Stimulated activated CD8-positive, alpha-beta memory T cell treated with anti-CD3 and anti-CD28 coated beads, Interleukin-7, amount 100 ng/mL, for 24 hours (primary cell): ENCODE data around the gene DDX24.

Experiments used
- DNase-seq: peaks from one replicate; pipeline ENCODE4 v3.0.0-alpha.2; 2020; ENCODE audit warnings: low read depth

The DDX24 gene

GRCh38 chr14:94113908-94114588, 33.0 kb upstream of the DDX24 start:
- DNase-seq: no peak

- no peak for DNase-seq
Observed at GRCh38 chr14:94113490-94113889, 32.5 kb upstream of the DDX24 start.

GRCh38 chr14:94113073-94113472, 32.1 kb upstream of the DDX24 start:
- no peak for DNase-seq

GRCh38 chr14:94112513-94113063, 31.6 kb upstream of the DDX24 start:
- DNase-seq: no peak

GRCh38 chr14:94111276-94112095, 30.5 kb upstream of the DDX24 start:
- no peak for DNase-seq

- no peak for DNase-seq
Observed at GRCh38 chr14:94110552-94111181, 29.7 kb upstream of the DDX24 start, which contains the start of gene IFI27. Gene IFI27, plus strand, starts transcription at chr14:94110736.

- no peak for DNase-seq
Observed at GRCh38 chr14:94109915-94110250, 28.9 kb upstream of the DDX24 start.

GRCh38 chr14:94104731-94105130, 23.7 kb upstream of the DDX24 start:
- no peak for DNase-seq

- no peak for DNase-seq
Observed at GRCh38 chr14:94103554-94104150, 22.6 kb upstream of the DDX24 start.

- DNase-seq: no peak
Observed at GRCh38 chr14:94102768-94103482, 21.9 kb upstream of the DDX24 start.

- no peak for DNase-seq
Observed at GRCh38 chr14:94101748-94102147, 20.7 kb upstream of the DDX24 start.

- no peak for DNase-seq
Observed at GRCh38 chr14:94100847-94101246, 19.8 kb upstream of the DDX24 start.

GRCh38 chr14:94099006-94099405, 18.0 kb upstream of the DDX24 start:
- DNase-seq: no peak

- DNase-seq: no peak
Observed at GRCh38 chr14:94098326-94098992, 17.5 kb upstream of the DDX24 start.

GRCh38 chr14:94097091-94097490, 16.1 kb upstream of the DDX24 start:
- no peak for DNase-seq

- no peak for DNase-seq
Observed at GRCh38 chr14:94093418-94093817, 12.4 kb upstream of the DDX24 start.

- no peak for DNase-seq
Observed at GRCh38 chr14:94089479-94089878, 8.5 kb upstream of the DDX24 start.

GRCh38 chr14:94088516-94088915, 7.5 kb upstream of the DDX24 start:
- DNase-seq: no peak

- DNase-seq: no peak
Observed at GRCh38 chr14:94087891-94088290, 6.9 kb upstream of the DDX24 start.

- no peak for DNase-seq
Observed at GRCh38 chr14:94081386-94081820, 401 bp upstream of the DDX24 start.
